Activated T-cell treated with anti-CD3 and anti-CD28 coated beads for 24 hours (primary cell): ENCODE measurements around the gene SRGAP3.

Experiments used
- DNase-seq: peaks from one replicate; pipeline ENCODE4 v3.0.0-alpha.2; 2020; ENCODE audit warnings: low read depth

Gene SRGAP3

DNA sequence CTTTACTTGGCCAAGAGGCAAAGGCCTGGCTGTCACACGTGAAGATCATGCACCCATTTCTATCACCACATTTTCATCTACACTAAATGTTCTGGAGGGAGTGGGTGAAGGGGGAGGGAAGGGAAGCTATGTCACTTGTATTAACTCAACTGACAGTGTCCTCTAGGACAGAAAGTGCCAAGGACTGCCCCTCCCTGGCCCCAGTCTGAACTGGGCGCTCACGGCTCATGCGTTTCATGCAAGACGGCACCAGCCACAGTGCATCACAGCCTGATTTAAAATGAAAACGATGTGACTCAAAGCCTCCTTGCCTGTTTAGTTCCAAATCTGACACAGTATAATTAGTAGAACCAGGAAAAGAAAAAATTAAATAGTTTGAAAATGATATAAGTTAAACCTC is 265.4 kb downstream of the SRGAP3 start:
- DNase-seq: no peak

DNA sequence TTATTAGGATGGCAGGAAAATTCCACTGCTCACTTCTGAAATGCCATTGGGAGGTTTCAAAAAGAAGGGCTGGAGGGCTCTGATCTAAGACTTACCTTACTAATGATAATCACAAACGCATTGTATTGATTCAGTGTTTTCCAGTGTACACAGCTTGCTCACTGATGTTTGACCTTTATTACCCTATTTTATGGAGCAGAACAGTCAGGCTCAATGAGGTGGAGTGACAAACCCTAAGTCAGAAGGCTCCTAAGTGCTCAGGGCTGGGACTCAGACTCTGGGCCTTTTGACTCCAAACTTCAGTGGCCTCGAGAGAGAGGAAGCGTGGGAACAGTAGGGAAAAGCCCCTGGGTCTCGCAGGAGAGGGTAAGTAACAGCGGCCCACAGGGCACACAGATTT is 265.9 kb downstream of the SRGAP3 start:
- no peak for DNase-seq

DNA sequence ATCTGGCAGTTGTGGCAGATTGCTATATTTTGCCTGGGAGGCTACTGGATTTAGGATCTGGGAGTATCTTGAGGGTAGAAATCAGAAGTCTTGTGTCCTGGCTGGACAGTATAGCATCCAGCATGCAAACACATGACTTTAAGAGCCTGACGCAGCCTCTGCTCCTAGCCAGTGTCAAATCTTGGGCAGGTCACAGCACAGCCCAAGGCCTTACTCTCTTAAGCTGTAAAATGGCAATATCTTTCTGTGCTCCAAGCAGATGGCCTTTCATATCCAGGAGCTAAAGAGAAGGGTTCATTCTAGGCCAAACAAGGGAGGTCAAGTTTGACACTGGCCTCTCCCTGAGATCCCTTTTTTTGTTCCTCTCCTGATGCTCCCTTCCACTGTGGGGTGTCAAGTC is 266.4 kb downstream of the SRGAP3 start:
- no peak for DNase-seq

DNA sequence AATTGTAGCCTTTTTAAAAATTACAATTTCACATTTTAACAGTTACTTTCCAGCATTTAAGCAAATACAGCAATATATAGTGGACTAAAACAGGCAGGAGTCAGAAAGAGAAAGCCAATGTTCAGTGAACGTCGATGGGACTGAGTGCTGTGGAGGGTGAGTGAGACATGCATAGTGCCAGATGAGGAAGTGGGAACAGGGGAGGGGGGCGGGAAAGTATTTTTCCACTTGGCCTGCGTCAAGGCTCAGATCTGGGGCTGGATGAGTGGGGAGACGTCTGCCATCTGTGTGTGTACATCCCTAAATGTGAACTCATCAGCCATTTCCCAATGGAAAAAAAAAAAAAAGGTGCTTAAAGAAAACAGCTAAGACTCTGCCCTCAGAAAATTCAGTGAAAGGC is 266.9 kb downstream of the SRGAP3 start:
- no peak for DNase-seq

DNA sequence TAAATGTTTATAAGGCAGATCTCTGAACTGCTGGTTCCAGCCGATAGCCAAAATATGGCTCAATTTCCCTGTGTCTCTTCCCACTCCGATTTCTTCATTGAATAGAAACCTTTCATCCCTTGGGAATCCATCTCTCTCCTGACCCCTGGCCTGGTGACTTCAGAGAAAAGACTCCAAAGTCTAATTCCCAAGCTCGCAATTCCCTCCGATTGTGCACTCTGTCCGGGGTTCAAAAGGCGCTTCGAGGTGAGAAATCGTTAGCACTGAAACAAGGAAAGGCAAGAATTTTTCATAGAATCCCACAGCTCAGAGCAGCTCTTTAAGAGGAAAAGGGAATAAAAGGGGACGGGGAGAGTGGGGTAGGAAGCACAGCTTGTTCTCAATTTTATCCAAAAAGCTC is 267.7 kb downstream of the SRGAP3 start:
- no peak for DNase-seq

DNA sequence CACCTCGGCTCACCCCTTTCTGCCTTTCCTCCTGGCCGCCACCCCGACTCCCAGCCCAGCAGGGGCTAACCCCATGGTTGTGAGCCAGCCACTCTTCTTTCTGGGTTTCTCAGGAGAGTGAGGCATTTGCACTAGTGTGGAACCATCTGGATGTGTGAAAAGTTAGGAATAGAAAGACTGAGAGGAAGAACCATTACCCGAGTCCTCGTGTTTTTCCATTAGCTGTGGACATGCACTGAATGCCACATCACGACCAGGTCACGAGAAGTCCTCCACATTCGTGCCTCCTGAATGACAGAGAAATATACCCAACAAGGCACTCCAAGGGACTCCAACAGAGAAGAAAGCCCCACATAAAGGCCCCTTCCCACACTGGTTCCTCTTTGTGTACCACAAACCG is 268.1 kb downstream of the SRGAP3 start:
- DNase-seq: no peak

DNA sequence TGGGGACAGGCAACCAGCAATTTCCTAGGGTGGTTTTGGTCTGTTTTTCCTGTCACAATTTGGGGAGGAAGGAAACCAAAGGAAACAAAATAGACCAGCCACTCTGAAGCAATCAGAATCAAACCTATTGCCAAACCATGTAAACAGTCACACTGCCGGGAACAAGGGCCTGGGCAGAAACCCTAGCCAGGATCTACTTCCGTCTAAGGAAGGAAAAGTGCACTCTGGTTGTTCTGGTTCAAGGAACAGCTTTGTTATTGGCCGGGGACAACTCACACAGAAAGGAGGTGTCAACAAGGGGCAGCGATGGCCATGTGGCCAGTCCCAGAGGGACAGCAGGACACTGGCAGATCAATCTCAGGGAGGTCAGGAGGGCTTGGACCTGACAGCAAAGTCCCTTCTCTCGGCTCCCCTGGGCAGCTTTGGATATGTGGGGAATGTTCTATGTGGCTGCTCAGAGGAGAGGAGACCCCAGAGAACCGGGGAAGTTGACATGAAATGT is 268.6 kb downstream of the SRGAP3 start:
- DNase-seq: no peak

DNA sequence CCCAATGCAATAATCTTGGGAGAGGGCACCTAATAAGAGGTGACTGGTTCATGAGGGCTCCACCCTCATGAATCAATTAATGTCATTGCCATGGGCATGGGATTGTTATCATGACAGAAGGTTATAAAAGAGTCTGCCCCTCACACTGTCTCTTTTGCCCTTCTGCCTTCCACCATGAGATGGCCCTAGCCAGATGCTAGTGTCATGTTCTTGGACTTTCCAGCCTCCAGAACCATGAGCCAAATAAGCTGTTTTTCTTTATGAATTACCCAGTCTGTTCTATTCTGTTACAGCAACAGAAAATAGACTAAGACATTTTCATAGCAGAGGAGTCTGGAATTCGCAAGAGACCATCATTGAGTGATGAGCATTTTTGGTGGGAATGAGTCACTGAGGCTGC is 270.2 kb downstream of the SRGAP3 start:
- no peak for DNase-seq

DNA sequence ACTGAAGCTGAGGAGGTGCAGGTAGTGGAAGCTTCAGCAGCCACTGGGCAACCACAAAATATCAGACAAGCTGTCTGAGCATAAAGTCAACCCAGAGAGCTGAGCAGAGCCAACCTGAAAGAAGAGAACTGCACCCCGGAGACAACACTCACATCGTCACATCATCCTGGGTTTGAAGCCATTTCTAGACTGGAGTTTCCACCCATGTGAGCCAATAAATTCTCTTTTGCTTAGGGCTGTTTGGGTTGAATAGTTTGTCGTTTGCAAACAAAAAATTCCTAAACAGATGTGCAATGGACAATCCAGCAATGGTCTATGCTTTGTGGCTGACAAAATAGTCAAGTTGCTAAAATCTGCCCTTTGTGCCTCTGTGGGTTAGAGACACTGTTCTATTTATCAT is 270.9 kb downstream of the SRGAP3 start:
- DNase-seq: no peak

DNA sequence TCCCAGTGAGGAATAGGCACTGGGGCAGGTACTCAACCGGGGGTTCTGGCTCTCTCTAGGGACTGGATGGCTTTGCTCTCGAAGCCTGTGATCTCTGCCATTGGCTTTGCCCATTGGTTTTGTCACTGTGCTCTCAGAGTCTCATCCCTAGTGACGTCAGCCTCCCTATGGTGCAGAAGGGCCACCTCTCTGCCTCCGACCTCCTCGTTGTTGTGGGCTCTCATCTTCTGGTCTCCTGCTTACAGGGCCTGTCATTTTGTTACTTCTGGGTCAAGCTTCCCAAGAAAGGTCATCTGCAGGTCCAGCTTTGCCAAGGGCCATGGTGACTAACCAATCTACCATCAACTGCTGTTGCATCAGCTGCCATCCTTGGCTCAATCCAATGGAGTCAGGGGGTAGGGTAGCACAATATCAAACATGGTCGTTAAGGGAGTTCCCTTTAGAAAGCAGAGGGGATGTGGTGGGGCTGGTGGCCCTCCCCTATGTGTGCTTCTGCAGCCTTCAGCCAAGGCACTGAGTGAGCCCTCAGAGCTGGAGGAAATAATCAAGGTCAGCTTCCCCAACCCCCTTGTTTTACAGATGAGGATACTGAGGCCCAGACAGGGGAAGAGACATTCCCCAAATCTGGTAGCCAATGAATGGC is 272.8 kb downstream of the SRGAP3 start:
- DNase-seq: no peak

DNA sequence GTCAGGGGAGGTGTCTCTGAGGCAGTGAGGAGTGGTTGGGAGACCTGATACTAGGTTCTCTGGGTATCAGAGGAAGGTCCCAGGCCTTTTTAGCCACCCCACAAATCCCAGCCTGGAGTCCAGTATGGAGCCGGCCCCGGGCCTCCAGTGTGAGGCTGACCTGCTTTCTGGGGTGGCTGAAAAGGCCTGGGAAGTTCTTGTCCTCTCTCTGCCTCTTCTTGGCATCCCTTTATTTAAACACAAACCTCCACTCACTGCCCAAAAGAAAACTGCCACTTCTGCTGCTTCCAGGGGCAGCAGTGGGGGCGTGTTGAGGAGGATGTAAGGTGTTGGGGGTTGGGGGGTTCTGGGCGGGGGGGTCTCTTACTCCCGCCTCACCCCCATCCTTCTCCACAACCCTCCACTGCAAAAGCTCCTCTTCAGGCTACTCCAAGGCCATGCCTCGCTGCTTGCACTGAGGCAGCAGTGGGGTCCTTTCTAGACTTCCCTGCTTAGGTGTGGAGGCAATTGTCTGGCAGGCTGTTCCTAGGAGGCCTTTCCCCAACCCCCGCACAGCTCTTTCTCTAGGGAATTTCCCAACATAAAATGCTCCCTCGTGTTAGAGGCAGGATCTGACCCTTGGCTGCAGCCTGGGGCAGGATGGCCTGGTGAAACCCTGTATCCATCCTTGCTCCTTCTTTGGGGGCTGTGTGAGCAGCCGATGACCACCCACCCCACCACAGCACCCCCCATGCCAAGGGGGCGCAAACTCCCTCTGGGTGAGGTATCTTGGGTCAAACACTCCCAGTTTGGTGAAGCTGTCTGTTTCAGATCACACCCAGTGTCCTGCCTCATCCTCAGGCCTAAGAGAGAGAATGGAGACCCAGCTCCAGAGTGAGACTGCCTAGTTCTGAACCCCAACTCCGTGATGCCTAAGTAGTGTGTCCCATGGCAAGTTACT is 274.1 kb downstream of the SRGAP3 start:
- DNase-seq: no peak

DNA sequence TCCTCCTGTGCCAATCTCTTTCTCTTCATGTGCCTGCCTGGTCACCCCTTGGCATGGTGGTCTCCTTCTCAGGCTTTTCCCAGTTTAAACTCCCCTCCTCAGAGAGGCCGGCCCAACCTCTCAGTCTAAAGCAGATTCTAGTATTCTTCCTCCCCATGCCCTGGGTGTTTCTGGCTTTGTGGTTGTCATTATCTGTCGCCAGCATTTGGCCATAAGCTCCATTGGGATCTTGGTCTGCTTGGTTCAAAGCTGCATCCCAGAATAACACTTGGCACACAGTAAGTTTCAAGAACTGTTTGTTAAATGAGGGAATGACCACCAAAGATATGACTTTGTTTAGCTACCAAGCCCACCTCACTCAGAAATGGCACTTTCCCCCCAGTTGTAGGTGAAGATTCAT is 275.0 kb downstream of the SRGAP3 start:
- DNase-seq: no peak

DNA sequence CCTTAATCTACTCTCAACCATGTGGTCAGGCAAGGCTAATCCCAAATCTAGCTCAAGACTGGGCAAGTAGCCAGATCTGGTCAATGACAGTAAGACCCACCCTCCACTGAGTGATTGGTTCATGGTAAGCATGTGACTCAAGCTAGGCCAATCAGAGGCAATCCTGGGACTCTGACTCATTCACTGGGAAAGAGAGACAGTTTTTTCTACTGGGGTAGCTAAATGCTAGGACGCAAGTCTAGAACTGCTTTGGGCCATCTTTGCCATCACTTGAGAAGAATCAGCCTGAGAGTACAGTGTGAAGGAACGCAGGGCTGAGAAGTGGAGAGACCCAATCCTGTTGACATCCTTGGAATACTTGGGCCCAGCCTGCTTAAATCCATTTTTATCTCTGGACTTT is 276.8 kb downstream of the SRGAP3 start:
- no peak for DNase-seq

DNA sequence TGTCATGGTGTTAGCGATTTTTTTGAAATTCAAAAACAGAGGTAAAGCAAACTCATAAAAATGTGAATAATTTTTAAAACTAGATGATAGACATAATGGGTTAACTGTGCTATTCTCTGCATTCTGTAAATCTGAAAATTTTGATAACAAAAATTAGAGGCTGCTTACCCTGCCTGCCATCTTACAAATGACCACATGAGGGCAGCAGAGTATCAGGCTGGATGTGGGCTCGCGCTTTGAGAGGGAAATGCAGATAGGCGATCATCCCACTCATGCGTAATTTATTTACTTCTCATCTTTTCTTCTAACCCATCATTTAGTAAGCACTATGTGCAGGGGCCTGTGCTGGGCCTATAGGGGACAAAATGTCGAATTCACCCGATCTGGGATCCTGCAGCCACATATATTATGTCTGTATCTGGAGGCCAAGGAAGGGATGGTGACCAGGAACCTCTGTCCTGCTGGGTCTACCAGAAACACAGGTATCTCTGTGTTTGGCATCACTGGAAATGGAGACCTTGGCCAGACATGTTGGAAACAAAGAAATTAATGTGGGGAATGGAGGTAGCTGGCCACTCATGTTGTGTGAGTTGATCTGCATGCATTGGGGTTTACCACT is 278.4 kb downstream of the SRGAP3 start:
- DNase-seq: peak; percentile 69

DNA sequence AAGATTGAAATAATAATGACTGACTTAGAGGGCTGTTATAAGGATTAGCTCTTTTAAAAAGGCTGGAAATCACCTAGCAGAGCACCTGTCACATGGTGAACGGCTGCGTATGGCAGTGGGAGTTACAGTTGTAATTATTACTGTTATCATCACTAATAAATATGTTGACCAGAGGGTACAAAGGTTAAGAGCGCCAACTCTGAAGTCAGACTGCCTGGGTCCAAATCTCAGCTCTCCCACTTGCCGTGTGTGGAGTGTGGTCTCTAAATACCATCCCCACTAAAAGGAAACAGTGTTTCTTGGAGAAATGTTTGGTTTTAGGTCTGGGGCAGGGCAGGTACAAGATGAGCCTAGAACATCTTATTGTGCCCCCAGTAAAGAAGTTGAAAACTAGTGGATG is 280.2 kb downstream of the SRGAP3 start:
- DNase-seq: no peak

DNA sequence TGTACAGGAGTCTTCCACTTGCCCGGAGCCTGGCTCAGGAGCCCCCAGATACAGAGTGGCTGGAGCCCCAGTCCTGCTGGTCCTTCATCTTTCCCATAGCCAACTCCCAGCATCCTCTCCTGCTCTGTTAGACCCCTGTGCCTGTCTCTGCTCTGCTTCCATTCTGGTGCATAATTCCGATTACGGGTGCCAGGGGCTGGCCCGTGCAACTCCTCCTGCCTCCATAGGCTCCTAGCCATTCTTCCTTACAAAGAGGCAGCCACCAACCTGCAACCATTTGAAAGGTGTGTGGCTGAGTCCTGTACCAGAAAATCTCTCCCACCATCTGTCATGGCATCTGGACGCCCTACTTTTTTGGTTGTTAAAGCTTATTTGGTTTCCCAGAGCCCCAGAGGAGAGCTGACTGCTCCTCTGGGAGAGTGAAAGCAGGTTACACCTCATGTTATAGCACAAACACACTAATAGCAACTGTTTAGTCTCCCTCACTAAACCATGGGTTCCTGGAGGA is 281.0 kb downstream of the SRGAP3 start:
- no peak for DNase-seq

DNA sequence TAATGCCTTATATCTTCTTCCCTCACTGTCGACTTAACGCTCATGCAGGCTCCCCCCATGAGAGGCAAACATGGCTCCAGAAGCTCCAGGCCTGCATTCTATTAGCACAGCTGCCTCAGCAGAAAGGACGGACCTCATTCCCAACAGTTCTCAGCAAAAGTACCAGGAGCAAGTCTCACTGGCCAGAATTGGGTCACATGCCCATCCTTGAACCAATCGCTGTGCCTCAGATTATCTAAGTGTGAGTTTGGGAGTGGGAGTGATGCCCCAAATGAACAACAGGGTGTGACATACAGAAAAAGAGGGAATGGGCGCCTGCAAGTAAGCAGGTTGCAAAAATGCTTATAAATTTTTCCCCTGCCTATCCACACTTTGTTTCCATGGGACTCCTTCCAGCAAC is 281.9 kb downstream of the SRGAP3 start:
- DNase-seq: no peak

DNA sequence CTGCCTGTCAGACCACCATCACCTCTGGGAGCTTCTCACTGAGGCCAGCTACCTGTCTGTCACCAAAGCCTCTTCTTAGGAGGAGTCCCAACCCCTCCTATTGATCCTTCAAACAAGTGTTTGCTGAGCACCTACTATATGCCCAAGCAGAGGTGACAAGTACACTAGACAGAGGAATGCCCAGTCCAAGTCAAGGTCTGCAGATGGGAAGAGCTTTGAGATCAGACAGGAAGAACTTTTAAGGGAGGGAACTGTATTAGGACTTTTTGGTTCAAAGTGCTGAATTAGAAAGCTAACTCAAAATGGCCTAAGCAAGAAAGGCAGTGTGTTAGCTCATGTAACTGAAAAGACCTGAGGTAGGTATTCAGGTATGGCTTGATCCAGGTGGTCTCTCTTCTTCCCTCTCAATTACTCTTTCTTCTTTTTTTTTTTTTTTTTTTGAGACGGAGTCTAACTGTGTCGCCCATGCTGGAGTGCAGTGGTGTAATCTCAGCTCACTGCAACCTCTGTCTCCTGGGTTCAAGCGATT is 282.6 kb downstream of the SRGAP3 start:
- no peak for DNase-seq

DNA sequence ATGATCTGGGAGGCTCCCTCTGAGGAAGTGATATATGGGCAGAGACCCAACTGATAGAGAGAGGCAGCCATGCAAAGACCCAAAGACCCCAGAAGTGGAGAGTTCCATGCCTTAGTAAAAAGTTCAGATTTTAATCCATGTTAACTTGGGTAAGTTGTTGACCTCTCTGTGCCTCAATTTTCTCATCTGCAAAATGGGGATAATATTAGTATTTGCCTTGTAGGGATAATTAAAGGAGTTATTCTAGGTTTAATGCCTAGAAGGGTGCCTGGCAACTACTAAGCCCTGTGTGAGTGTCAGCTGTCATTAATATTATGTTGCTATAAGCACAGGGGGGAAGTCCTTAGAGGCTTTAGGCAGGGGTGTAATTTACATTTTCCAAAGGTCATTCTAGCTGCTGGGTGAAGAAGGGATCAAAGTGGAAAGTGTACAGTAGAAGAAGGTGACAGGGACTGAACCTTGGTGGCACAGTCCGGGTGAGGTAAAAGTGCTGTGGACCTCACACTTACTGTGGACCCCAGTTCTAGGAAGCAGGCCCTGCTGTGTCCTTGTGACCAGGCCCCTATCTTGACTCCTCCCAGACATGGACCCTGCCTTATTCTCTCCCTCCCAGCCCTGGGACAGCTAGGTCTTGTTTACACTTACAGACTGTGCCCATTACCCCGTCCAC is 283.2 kb downstream of the SRGAP3 start:
- DNase-seq: no peak

DNA sequence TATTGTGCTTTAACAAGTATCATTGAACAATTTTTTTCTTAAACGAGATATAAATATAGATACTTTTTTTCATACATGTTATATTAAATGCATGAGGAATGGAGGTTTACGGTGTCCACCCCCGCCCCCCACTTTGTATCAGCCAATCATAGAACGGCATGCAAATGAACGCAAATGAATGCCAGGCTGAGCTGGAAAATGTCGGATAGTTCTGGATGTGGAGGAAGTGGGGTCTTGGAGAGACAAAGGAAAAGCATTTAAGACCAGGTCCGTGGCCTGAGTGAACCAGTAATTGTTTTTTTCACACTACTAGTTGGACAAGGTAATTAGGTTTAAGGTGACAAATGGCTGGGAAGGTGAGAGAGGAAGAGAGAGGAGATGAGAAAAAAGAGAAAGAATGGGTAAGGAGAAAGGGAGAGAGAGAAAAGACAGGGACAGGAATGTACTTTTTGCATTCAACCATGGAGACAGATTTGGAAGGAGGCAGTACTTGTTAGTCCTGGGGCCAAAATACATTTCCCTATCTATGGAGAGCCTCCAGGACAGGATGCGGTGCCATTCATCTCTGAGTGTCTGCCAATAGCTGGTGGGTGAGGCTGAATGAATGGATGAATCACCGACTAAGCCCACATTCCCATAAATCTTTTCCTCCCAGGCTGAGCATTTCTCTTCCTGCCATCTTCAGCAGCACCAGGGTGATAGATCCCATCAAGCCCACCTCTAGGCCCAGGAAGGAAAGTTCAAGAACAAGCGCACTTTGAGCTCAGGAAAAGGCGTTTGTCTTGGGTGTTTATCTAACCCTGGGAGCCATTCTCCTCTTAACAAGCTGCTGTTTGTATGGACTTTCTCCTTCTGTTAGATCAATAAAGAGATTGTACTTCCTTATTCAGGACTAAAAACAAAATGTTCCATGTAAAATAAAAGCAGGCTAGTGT is 284.7 kb downstream of the SRGAP3 start:
- no peak for DNase-seq
